Measurements from ENCODE around the gene TTC16.

DNA sequence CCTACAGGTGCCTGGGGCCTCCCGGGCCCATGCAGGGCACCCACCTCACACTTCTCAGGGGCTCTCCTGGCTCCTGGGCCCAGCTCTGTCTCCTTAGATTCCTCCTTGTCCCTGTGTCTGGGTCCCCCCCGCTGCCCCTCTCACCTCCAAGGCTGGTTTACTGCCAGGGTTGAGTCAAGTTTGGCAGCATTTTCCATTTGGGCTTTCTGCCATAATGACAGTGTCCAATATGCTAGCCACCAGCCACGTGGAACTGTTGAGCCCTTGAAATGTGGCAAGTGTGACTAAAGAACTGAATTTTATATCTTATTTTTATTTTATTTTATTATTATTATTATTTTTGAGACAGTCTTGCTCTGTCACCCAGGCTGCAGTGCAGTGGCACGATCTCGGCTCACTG is 1.9 kb downstream of the TTC16 start:
- no peak for TF ChIP-seq EZH2 (IDR thresholded peaks at IDR 0.05; ENCODE audit: borderline replicate concordance, insufficient read depth, low read length, poor library complexity, severe bottlenecking)
- TF ChIP-seq, protein P1, sequence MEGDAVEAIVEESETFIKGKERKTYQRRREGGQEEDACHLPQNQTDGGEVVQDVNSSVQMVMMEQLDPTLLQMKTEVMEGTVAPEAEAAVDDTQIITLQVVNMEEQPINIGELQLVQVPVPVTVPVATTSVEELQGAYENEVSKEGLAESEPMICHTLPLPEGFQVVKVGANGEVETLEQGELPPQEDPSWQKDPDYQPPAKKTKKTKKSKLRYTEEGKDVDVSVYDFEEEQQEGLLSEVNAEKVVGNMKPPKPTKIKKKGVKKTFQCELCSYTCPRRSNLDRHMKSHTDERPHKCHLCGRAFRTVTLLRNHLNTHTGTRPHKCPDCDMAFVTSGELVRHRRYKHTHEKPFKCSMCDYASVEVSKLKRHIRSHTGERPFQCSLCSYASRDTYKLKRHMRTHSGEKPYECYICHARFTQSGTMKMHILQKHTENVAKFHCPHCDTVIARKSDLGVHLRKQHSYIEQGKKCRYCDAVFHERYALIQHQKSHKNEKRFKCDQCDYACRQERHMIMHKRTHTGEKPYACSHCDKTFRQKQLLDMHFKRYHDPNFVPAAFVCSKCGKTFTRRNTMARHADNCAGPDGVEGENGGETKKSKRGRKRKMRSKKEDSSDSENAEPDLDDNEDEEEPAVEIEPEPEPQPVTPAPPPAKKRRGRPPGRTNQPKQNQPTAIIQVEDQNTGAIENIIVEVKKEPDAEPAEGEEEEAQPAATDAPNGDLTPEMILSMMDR (IDR thresholded peaks at IDR 0.05; ENCODE audit: poor library complexity, severe bottlenecking) = no peak
- no peak for TF ChIP-seq POLR2AphosphoS5 (IDR thresholded peaks at IDR 0.05)
- TF ChIP-seq SMC3 (conservative IDR thresholded peaks at IDR 0.05; ENCODE audit: poor library complexity) = no peak
- no peak for TF ChIP-seq REST (IDR thresholded peaks at IDR 0.05; ENCODE audit: borderline replicate concordance)
- no peak for TF ChIP-seq EP300 (conservative IDR thresholded peaks at IDR 0.05; ENCODE audit: poor library complexity, severe bottlenecking)

Measured in neural cell (in vitro differentiated cells).